Stimulated activated CD4-positive, alpha-beta T cell treated with anti-CD3 and anti-CD28 coated beads, Interleukin-15, amount 100 ng/mL, for 48 hours (primary cell): ENCODE results near the gene RBM3.

Experiments used
- DNase-seq, 2 donors: peaks; one replicate each; pipeline ENCODE4 v3.0.0-alpha.2; 2020; ENCODE audit warnings: low read depth in 2 of 2

The RBM3 gene

DNA sequence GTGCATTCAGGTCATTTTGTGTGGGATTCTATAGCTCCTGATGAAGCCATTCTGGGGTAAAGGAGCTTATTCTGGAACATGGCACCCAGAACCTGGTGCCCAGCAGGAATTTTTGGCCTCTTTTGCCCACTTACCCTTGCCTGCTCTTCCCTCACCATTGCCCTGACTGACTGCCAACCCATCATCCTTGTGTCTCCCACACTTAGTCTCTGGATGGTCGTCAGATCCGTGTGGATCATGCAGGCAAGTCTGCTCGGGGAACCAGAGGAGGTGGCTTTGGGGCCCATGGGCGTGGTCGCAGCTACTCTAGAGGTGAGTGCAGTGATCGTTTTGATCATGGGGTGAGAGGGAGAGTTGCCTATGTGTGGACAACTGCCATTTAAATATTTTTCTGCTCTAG is 1.8 kb downstream of the RBM3 start:
- no peak for DNase-seq

DNA sequence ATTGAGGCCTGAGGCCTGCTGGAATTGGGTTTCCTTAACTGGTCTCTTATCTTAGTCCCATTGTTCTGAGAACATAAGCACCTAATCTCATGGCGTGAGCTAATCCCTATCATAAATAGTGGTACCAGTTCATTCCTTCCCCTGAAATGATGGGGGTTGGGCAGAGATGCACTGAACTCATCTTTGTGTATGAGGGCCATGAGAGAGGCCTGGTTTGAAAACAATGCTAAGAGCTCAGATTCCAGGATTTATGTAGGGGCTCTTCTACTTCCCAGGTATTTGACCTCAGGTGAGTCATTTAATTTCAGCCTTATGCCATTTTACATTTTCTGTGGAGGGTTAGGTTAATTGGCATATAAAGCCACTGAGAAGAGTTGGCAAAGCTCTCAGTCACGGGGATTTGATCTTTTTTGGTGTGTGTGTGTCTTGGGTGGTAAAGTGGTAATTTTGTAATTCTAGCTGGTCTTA is 4.4 kb downstream of the RBM3 start:
- DNase-seq = no peak

DNA sequence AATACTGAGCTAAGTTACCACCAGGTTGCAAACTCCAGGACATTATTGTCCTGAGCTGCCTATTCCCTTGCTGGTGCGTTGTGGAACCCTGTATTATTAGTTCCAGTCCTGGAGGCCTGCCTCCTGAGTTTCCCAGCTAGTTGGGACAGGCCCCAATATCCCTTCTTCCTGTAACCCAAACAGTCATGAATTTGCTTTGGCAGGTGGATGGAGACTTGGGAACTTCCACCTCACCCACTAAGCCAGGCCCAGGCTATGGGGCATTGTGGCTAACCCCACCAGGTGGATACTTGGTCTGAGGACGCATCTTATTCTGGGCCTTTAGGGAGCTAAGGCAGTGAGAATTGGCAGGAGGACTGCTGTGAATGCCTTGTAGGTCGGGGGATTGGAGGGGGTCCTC is 5.0 kb downstream of the RBM3 start:
- no peak for DNase-seq

DNA sequence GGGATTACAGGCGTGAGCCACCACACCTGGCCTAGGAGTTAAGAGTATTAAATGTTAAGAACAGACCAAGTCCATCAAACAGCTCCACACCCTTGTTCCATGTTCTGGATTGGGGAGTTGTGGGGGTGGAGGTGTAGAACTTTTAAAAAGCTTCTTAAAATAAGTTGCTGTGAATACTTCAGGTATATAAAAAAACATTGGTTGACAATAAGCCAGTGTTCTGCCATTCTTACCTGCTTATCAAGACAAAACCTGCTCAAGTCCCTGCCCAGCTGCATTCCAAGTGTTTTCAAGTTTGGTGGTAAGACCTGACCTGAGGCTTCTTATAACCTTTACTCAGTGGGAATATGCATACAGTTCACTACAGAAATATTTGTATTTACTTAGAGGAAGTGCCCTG is 6.4 kb downstream of the RBM3 start:
- DNase-seq = no peak

DNA sequence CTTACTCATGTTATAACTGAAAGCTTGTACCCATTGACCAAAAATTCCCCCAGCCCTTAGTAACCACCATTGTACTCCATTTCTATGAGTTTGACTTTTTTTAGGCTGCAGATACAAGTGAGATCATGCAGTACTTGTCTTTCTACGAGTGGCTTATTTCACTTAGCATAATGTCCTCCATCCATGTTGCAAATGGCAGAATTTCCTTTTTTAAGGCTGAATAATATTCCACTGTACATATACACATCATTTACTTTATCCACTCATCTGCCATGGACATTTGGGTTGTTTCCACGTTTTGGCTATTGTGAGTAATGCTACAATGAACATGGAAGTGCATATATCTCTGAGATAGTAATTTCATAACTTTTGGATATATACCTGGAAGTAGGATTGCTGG is 10.4 kb downstream of the RBM3 start:
- no peak for DNase-seq

DNA sequence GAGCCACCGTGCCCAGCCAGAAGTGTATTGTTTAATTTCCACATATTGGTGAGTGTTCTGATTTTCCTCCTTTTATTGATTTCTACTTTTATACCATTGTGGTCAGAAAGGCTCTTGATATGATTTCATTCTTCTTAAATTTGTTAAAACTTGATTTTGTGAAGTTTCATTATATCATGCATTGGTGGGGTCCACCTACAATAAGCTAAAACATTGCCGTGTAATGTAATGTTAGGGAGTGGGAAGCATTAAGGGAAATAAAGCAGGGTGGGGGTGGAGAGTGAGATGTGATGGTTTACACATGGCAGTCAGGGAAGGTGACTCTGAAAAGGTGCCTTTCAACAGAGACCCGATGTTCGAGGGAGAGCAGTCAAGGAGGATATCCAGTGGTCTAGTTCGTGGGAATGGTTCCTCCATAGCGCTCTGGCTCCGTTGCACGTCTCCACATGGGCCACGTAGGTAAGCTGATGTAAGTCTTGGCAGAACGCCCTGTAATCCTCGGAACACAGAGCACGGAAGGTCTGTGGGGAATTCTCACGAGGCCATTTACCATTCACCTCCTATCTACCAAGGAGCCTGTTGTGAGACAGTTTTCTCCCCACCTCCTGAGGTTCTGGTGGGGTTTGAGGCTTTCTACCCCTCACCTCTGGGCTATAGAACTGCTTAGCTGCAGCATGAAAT is 15.3 kb downstream of the RBM3 start:
- DNase-seq = no peak

DNA sequence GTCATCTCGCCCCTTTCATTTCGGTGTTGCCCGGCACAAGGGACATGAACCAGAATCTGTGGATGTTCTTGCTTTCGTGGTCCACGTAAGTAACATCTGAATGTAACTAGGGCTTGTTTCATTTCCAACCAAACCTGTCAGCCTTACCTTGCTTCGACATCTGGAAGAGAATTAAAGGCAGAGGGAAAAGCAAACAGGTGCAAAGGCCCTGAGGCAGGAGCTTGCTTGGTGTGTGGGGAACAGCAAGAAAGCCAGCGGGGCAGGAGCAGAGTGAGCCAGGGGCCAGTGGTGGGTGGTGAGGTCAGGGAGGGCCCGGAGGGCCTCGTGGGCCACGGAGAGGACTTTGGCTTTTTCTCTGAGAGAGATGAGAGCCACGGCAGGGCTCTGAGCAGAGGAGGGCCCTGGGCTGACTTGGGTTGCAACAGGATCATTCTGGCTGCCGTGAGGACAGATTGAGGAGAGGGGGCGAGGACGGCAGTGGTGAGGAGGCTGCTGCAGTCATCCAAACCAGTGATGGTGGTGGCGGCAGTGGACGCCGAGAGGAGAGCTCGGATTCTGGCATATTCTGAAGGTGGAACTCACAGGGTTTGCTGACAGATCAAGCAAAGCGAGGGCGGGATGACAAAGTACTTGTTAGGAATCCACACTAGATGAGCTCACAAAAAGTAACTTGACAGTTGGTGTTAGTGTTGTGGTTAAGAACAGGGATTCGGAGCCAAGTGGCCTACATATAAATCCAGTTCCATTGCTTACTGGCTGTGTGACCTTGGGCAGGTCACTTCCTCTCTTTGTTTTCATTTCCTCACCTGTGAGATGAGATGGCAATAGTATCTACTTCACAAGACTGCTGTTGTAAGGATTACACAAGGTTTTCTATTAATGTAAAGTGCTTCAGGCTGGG is 16.2 kb downstream of the RBM3 start:
- no peak for DNase-seq

DNA sequence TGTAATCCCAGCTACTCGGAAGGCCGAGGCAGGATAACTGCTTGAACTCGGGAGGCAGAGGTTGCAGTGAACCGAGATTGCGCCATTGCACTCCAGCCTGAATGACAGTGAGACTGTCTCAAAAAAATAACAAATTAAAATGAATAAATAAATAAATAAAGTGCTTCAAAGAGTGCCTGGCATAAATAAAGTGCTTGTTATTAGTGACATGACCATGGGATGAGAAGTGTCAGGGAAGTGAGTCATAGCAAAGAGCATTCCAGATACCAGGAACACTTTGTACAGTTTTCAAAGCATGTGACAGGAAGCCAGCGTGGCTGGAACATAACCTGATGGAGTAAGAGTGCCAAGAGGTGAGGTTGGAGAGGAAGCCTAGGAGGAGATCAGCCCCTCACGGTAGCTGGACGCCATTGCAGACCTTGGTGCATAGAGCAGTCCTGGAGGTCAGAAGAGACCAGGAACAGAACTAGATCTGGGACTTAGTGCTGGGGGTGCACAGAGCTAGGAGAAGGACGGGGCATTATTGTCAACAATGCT is 17.0 kb downstream of the RBM3 start:
- no peak for DNase-seq

DNA sequence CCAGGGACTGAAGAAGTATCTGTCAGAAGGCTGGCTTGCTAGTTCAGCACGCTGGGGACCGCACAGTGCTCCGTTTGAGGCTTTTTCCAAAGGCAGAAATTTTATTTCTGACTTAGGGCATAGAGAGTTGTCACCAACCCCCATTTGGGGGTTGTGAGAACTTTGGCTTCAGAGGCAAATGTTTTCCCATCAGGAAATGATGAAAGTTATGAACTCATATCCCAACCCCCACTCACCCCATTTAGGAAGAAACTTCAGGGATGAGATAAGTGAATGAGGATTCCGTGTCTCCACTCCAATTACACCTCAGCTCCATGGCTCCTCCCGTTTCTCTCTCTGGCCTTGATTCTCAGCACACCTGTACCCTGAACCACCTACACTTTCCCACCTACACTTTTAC is 18.7 kb downstream of the RBM3 start:
- DNase-seq = no peak

DNA sequence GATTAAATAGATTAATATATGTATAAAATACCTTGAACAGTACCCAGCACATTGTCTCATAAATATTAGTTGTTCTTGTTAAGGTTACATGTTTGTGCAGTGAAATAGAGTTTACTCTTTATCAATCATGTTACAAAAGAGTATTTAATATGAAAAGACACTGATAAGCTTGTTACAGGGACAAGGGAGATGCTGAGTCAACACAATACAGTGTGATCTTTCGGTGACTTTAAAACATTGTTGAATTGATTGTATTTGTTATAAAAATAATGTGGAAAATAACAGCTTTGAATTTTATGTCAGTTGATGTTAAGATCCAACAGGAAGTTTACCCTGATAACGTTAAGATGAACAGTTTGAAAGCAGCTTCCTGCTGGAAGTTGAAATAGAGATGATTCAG is 21.6 kb downstream of the RBM3 start:
- DNase-seq = no peak

DNA sequence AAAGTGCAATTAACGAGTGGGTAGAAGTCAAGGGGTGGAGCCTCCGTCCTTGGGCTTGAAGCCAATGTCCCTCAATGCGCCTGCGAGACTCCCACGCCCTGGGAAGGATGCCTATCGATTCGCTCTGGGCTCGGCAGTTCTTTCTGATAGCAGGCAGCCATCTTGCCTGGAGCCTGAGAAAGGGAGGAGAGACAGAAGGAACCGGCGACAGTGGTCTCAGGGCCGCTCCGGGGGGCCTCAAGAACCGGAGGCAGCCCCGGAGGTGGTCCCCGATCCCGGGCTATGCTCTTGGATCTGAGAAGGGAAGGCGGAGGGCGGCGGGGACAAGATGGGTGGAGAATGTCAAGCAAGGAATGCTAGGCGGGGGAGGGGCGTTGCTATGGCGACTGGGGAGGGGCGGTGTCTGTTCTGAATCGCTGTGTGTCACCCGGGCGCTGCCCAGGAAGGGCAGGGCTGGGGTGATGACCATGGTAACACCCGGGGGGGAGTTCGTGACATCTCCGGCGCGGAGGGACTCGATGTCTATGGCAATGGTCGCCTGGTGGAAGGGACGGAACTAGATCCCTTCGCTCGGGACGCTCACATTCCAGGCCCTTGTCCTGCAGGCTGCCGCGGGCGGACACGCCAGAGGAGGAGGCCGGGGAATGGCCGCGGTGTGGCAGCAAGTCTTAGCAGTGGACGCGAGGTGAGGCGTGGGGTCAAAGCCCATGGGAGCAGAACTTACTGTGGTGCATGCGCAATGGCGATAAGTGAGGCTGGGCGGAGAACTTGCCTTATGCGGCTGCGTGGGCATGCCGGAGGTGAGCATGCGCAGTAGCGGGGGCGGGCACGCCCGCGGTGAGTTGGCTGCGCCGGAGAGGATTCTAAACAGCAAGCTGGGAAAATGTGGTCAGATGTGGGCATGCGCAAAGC is 23.3 kb downstream of the RBM3 start, which contains the start of gene WDR13:
TSS of gene WDR13 (plus strand) at position 140 of the 912 bp plus-strand sequence. CDS start at position 645, 505 bp downstream.
- DNase-seq = peak; percentile 81 to 83

DNA sequence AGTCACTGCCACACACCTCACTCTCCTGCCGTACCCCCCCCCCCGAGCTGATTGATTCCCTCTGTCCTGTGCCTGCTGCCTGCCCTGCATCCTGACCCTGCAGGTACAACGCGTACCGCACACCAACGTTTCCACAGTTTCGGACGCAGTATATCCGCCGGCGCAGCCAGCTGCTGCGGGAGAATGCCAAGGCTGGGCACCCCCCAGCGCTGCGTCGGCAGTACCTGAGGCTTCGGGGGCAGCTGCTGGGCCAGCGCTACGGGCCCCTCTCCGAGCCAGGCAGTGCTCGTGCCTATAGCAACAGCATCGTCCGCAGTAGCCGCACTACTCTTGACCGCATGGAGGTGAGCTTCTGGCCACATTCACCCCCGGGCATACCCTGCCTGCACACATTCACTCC is 24.3 kb downstream of the RBM3 start:
- DNase-seq = no peak

DNA sequence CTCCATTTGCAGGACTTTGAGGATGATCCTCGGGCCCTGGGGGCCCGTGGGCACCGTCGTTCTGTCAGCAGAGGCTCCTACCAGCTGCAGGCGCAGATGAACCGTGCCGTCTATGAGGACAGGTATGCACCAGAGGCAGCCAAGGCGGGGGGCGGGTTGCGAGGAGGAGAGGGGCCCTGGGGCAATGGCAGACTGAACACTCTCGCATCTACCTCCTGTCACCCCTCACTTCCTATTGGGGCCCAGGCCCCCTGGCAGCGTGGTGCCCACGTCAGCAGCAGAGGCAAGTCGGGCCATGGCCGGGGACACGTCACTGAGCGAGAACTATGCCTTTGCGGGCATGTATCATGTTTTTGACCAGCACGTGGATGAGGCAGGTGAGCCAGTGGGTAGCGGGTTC is 25.1 kb downstream of the RBM3 start:
- no peak for DNase-seq

DNA sequence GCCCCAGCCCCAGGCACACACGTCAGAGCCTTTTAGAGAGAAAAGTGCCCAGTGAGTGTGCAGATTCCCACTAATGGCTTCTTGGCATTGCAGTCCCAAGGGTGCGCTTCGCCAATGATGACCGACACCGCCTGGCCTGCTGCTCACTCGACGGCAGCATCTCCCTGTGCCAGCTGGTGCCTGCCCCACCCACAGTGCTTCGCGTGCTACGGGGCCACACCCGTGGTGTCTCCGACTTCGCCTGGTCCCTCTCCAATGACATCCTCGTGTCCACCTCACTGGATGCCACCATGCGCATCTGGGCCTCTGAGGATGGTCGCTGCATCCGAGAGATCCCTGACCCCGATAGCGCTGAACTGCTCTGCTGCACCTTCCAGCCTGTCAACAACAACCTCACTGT is 25.9 kb downstream of the RBM3 start:
- no peak for DNase-seq

DNA sequence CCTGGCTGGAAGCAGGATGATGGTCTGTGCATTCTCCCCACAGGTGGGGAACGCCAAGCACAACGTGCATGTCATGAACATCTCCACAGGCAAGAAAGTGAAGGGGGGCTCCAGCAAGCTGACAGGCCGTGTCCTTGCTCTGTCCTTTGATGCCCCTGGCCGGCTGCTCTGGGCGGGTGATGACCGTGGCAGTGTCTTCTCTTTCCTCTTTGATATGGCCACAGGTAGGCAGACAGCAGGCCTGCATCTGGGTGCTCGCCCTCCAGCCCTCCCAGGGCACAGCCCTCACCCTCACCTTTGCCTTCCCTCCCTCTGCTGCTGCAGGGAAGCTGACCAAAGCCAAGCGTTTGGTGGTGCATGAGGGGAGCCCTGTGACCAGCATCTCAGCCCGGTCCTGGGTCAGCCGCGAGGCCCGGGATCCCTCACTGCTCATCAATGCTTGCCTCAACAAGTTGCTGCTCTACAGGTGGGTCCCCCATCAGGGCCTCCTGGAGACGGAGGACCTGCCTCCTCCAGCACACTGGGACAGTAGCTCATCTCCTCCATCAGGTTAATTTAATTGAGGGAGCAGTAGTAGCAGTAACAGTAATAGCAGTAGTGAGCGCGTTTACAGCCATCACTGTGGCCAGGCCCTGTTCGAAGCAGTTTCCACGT is 27.6 kb downstream of the RBM3 start:
- no peak for DNase-seq

DNA sequence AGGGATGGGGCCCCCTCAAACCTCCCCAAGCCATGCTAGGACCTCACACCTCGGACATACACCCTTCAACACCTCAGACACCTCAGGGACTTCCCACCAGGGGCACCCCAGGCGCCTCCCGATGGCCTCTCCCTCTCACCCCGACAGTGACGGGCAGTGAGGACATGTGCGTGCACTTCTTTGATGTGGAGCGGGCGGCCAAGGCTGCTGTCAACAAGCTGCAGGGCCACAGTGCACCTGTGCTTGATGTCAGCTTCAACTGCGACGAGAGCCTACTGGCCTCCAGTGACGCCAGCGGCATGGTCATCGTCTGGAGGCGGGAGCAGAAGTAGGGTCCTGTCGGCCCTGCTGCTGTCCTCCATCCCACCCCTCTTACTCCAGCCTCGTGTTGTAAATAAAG is 30.4 kb downstream of the RBM3 start:
- DNase-seq = no peak

DNA sequence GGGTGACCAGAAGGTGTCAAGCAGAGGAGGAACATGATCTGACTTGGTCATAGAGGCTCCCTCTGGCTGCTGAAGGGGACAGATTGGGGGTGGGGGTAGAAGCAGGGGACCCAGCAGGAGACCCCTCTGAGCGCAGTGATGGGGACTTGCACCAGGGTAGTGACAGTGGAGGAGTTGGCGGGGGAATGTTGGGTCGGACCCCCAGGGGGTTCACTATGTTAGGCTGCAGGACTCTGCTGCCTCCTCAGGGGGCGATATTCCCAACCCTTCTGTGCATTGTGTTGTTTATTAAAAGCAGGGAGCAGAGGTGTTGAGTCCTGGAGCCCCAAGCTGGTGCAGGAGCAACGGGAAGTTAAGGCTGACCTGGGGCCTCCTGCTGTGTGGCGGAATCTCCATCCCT is 31.8 kb downstream of the RBM3 start:
- no peak for DNase-seq

DNA sequence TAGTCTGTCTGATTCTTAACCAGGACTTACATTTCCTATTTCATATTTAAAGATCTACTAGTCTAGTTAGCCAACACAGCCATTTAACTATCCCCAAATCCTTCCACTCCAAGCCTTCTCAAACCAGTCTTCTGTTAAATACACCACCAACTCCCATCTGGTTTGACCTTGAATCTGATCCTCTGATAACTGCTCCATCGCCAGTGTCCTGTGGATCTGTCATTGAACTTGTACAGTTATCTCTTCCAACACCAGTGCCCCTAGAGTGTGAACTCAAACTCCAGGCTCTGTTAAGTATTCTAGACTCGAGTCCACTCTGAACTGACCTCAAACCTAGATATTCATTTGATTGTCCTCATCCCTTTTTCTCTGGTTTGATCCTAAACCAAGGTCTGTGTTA is 37.4 kb downstream of the RBM3 start:
- DNase-seq = no peak

DNA sequence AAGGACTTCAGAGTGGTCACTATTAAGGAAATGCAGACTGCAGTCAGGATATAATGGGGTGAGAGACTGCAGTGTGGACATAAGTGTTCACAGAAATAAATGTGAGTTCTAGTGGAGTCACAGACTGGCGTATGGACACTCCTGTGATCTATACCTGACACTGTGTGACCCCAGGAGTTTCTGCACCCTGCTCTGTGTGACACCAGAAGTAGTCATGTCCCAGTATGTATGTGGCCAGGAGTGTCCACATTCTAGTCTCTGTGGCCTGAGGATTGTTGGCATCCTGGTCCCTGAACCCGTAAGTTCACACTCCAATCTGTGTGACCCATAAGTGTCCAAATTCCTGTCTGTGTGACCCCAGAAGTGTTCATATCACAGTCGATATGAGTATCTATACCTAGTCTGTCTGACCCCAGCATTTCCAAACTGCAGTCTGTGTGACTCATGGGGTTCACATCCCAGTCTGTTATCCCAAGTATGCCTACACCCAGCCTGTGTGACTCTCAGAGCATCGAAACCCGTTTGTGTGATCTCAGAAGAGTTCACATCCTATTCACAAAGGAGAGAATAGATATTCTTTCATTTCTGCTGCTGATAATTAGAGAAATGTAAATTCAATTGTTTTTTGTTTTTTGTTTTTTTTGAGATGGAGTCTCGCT is 39.3 kb downstream of the RBM3 start:
- no peak for DNase-seq

DNA sequence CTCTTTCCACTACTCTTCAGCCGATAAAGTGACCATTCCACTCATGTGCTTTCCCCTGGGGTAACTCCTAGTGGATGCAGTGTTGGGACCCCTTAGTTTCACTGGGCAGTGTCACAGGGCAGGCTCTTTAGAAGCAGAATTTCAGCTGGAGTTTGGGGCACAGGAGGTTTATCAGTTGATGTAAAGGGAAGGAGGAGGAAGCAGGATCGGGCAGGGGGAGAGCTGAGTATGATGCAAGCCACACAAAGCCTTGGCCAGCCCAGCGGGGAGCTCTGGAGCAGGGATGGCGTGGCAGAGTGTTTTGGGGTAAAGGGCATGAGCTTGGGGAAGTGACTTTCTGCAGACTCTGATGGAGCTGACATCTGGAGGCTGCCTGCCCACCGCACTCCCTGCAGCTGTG is 42.3 kb downstream of the RBM3 start:
- no peak for DNase-seq
